A549 (cell line): ENCODE results near the gene CA10.

Experiments used
- CHD4 ChIP-seq: fragments of 200-600 bp; sonication (generic); IDR thresholded peaks from 2 replicates; pipeline ENCODE4 v1.6.1; 2016; ENCODE audit warnings: antibody characterized with exemption, mild to moderate bottlenecking, borderline replicate concordance
- EP300 ChIP-seq, 2 experiments: fragments of >200 bp; sonication (Bioruptor Twin); formaldehyde crosslinking; IDR thresholded peaks; 2 replicates in 1 of 2; 3 replicates in 1 of 2; pipeline ENCODE4 v1.6.1; 2016 to 2017
- HDAC2 ChIP-seq: fragments of 200-600 bp; sonication (generic); IDR thresholded peaks from 2 replicates; pipeline ENCODE4 v1.6.1; 2016
- MAX ChIP-seq: IDR thresholded peaks from 2 replicates; pipeline ENCODE4 v1.6.1; 2012
- POLR2A ChIP-seq: IDR thresholded peaks from 2 replicates; pipeline ENCODE4 v1.6.1; 2012; ENCODE audit warnings: mild to moderate bottlenecking, low read length
- TP53 ChIP-seq: fragments of 250-450 bp; sonication (Bioruptor Pico); IDR thresholded peaks from 2 replicates; pipeline ENCODE4 v1.5.0; 2021; ENCODE audit warnings: mild to moderate bottlenecking, moderate library complexity
- TF ChIP-seq, protein P1 (sequence below): fragments of >200 bp; sonication (Bioruptor Twin); formaldehyde crosslinking; IDR thresholded peaks from 3 replicates; pipeline ENCODE4 v1.5.1; 2016
- TF ChIP-seq, protein P2 (sequence below): fragments of 450-650 bp; IDR thresholded peaks from 2 replicates; pipeline ENCODE4 v1.6.1; 2014; ENCODE audit warnings: antibody characterized with exemption

DNA sequence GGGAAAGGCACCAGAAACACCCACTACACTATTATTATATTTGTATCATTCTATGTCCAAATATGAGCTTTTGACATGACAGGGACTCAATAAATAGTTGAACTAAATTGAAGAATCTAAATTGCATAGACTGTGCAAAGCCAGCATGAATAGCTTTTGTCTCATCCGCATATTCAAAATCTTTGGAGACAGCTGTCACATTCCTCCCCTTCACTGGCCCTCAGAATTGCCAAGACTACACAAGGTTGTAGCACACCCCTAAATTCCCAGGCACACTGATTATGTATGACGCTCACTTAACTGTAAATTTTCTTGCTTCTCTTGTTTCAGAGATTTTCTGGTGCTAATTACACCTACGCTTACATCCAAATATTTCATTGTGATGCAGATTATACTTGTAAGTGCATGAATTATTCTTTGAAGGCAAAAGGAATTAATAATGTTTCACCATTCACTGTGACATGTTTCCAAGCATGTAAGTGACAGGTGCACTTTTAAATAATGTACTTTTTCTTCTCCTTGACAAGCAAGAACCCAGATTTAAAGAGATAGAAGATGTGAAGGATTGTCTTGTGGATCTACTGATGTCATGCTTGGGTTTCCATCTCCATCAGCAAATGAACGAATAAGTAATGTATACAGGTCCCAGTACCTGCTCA lies 47.5 kb downstream of the CA10 start:
- TF ChIP-seq TP53: no peak
- TF ChIP-seq POLR2A: no peak
- no peak for TF ChIP-seq CHD4
- TF ChIP-seq, protein P1, sequence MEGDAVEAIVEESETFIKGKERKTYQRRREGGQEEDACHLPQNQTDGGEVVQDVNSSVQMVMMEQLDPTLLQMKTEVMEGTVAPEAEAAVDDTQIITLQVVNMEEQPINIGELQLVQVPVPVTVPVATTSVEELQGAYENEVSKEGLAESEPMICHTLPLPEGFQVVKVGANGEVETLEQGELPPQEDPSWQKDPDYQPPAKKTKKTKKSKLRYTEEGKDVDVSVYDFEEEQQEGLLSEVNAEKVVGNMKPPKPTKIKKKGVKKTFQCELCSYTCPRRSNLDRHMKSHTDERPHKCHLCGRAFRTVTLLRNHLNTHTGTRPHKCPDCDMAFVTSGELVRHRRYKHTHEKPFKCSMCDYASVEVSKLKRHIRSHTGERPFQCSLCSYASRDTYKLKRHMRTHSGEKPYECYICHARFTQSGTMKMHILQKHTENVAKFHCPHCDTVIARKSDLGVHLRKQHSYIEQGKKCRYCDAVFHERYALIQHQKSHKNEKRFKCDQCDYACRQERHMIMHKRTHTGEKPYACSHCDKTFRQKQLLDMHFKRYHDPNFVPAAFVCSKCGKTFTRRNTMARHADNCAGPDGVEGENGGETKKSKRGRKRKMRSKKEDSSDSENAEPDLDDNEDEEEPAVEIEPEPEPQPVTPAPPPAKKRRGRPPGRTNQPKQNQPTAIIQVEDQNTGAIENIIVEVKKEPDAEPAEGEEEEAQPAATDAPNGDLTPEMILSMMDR: no peak
- TF ChIP-seq, protein P2, sequence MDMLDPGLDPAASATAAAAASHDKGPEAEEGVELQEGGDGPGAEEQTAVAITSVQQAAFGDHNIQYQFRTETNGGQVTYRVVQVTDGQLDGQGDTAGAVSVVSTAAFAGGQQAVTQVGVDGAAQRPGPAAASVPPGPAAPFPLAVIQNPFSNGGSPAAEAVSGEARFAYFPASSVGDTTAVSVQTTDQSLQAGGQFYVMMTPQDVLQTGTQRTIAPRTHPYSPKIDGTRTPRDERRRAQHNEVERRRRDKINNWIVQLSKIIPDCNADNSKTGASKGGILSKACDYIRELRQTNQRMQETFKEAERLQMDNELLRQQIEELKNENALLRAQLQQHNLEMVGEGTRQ: no peak
- no peak for TF ChIP-seq EP300 (IDR thresholded peaks at IDR 0.05)
- TF ChIP-seq HDAC2: no peak
- TF ChIP-seq MAX: no peak
